HG03095 (cell line): Measurements from ENCODE around the gene PRRX1.

Experiments used
- ATAC-seq: cut with Tn5 transposase; IDR thresholded peaks from one replicate; pipeline ENCODE4 v1.9.1; 2021; ENCODE audit warnings: moderate library complexity; ENCODE audit not compliant: unreplicated experiment

PRRX1 gene

GRCh38 chr1:170664828-170665612, 1.1 kb downstream of the PRRX1 start:
- ATAC-seq = no peak

- ATAC-seq = no peak
Measured at GRCh38 chr1:170665629-170666028, 1.7 kb downstream of the PRRX1 start.

- ATAC-seq = no peak
Measured at GRCh38 chr1:170666541-170667254, 2.8 kb downstream of the PRRX1 start.

GRCh38 chr1:170668209-170669106, 4.5 kb downstream of the PRRX1 start:
- no peak for ATAC-seq

GRCh38 chr1:170669107-170669445, 5.1 kb downstream of the PRRX1 start:
- no peak for ATAC-seq

- ATAC-seq = no peak
Measured at GRCh38 chr1:170669586-170670530, 5.9 kb downstream of the PRRX1 start.

GRCh38 chr1:170670802-170671628, 7.1 kb downstream of the PRRX1 start:
- no peak for ATAC-seq

GRCh38 chr1:170671629-170671963, 7.7 kb downstream of the PRRX1 start:
- ATAC-seq = no peak

- no peak for ATAC-seq
Measured at GRCh38 chr1:170672316-170672715, 8.4 kb downstream of the PRRX1 start.

GRCh38 chr1:170674239-170674638, 10.3 kb downstream of the PRRX1 start:
- ATAC-seq = no peak

- ATAC-seq = no peak
Measured at GRCh38 chr1:170674986-170675385, 11.1 kb downstream of the PRRX1 start.

- no peak for ATAC-seq
Measured at GRCh38 chr1:170675865-170676264, 11.9 kb downstream of the PRRX1 start.

- no peak for ATAC-seq
Measured at GRCh38 chr1:170676628-170677027, 12.7 kb downstream of the PRRX1 start.

GRCh38 chr1:170678027-170678600, 14.2 kb downstream of the PRRX1 start:
- no peak for ATAC-seq

- no peak for ATAC-seq
Measured at GRCh38 chr1:170680428-170680827, 16.5 kb downstream of the PRRX1 start.

- no peak for ATAC-seq
Measured at GRCh38 chr1:170682169-170682568, 18.2 kb downstream of the PRRX1 start.

- no peak for ATAC-seq
Measured at GRCh38 chr1:170682809-170683208, 18.9 kb downstream of the PRRX1 start.

GRCh38 chr1:170685166-170685565, 21.2 kb downstream of the PRRX1 start:
- ATAC-seq = no peak

GRCh38 chr1:170686291-170686690, 22.4 kb downstream of the PRRX1 start:
- no peak for ATAC-seq
